HUES48 (cell line): ENCODE data around the gene RAPGEF4.

Source experiments
- H3K27ac ChIP-seq: one replicate; pipeline ENCODE4 v1.7.0; 2013; ENCODE audit warnings: low read depth, low read length, inconsistent platforms
- H3K27me3 ChIP-seq: 2 replicates; pipeline ENCODE4 v1.6.1; 2013; ENCODE audit warnings: mild to moderate bottlenecking, low read length; ENCODE audit not compliant: control insufficient read depth, insufficient read depth
- H3K36me3 ChIP-seq: 2 replicates; pipeline ENCODE4 v1.6.1; 2013; ENCODE audit warnings: low read length; ENCODE audit not compliant: control insufficient read depth, insufficient read depth
- H3K4me1 ChIP-seq: 2 replicates; pipeline ENCODE4 v1.6.1; 2013; ENCODE audit warnings: mild to moderate bottlenecking, low read length; ENCODE audit not compliant: control insufficient read depth, insufficient read depth
- H3K4me3 ChIP-seq: 2 replicates; pipeline ENCODE4 v1.5.1; 2013; ENCODE audit warnings: mild to moderate bottlenecking, low read depth, low read length
- H3K9ac ChIP-seq: 2 replicates; pipeline ENCODE4 v1.6.1; 2013; ENCODE audit warnings: mild to moderate bottlenecking, low read depth, low read length, moderate library complexity
- H3K9me3 ChIP-seq: 2 replicates; pipeline ENCODE4 v1.6.1; 2013; ENCODE audit warnings: low read length; ENCODE audit not compliant: control insufficient read depth, insufficient read depth

Gene RAPGEF4

GRCh38 chr2:172829229-172829628, 93.6 kb downstream of the RAPGEF4 start:
- no peaks in the 10 kb centered on the region for H3K36me3 ChIP-seq
- no peaks in the 10 kb centered on the region for H3K27me3 ChIP-seq
- no peaks in the 10 kb centered on the region for H3K4me1 ChIP-seq
- H3K9me3 ChIP-seq = no peaks in the 10 kb centered on the region
- H3K27ac ChIP-seq = no peak overlapping the region
- H3K9ac ChIP-seq = no peak overlapping the region
- no peak overlapping the region for H3K4me3 ChIP-seq

- H3K27me3 ChIP-seq = no peaks in the 10 kb centered on the region
- H3K4me1 ChIP-seq = no peaks in the 10 kb centered on the region
- no peak overlapping the region for H3K9ac ChIP-seq
- H3K36me3 ChIP-seq = no peaks in the 10 kb centered on the region
- no peak overlapping the region for H3K27ac ChIP-seq
- no peaks in the 10 kb centered on the region for H3K9me3 ChIP-seq
- H3K4me3 ChIP-seq = no peak overlapping the region
Observed at GRCh38 chr2:172830482-172830881, 94.8 kb downstream of the RAPGEF4 start.

- no peak overlapping the region for H3K9ac ChIP-seq
- H3K27me3 ChIP-seq = no peaks in the 10 kb centered on the region
- H3K9me3 ChIP-seq = no peaks in the 10 kb centered on the region
- no peaks in the 10 kb centered on the region for H3K36me3 ChIP-seq
- H3K4me3 ChIP-seq = no peak overlapping the region
- H3K27ac ChIP-seq = no peak overlapping the region
- H3K4me1 ChIP-seq = 0 out of 2 replicates have a peak, but pooled peaks cover 2% of the 10 kb centered on the region
Observed at GRCh38 chr2:172833898-172834297, 98.3 kb downstream of the RAPGEF4 start.

GRCh38 chr2:172834881-172835280, 99.2 kb downstream of the RAPGEF4 start:
- 0 out of 2 replicates have a peak, but pooled peaks cover 2% of the 10 kb centered on the region for H3K4me1 ChIP-seq
- no peaks in the 10 kb centered on the region for H3K27me3 ChIP-seq
- H3K4me3 ChIP-seq = no peak overlapping the region
- H3K27ac ChIP-seq = no peak overlapping the region
- no peak overlapping the region for H3K9ac ChIP-seq
- no peaks in the 10 kb centered on the region for H3K36me3 ChIP-seq
- no peaks in the 10 kb centered on the region for H3K9me3 ChIP-seq

GRCh38 chr2:172836347-172836821, 100.7 kb downstream of the RAPGEF4 start:
- H3K4me1 ChIP-seq = 0 out of 2 replicates have a peak, but pooled peaks cover 2% of the 10 kb centered on the region
- H3K27me3 ChIP-seq = no peaks in the 10 kb centered on the region
- no peak overlapping the region for H3K27ac ChIP-seq

GRCh38 chr2:172836827-172837226, 101.2 kb downstream of the RAPGEF4 start:
- 0 out of 2 replicates have a peak, but pooled peaks cover 2% of the 10 kb centered on the region for H3K4me1 ChIP-seq
- H3K4me3 ChIP-seq = no peak overlapping the region
- H3K27ac ChIP-seq = no peak overlapping the region
- no peak overlapping the region for H3K9ac ChIP-seq
- H3K9me3 ChIP-seq = no peaks in the 10 kb centered on the region
- no peaks in the 10 kb centered on the region for H3K36me3 ChIP-seq
- no peaks in the 10 kb centered on the region for H3K27me3 ChIP-seq

More at GRCh38 chr2:172836347-172836821, 100.7 kb downstream of the RAPGEF4 start:
- Histone ChIP-seq H3K9ac (no peak overlapping the region), H3K9me3 (no peaks in the 10 kb centered on the region), H3K36me3 (no peaks in the 10 kb centered on the region), H3K4me3 (no peak overlapping the region)

- Histone ChIP-seq H3K9me3 (no peaks in the 10 kb centered on the region), H3K36me3 (no peaks in the 10 kb centered on the region), H3K4me1 (0 out of 2 replicates have a peak, but pooled peaks cover 2% of the 10 kb centered on the region), H3K27ac (no peak overlapping the region), H3K9ac (no peak overlapping the region), H3K27me3 (no peaks in the 10 kb centered on the region), H3K4me3 (no peak overlapping the region)
Observed at GRCh38 chr2:172839446-172839845, 103.8 kb downstream of the RAPGEF4 start.

GRCh38 chr2:172842511-172843265, 107.0 kb downstream of the RAPGEF4 start:
- H3K27me3 ChIP-seq = no peaks in the 10 kb centered on the region
- H3K27ac ChIP-seq = no peak overlapping the region
- H3K9me3 ChIP-seq = no peaks in the 10 kb centered on the region
- H3K4me1 ChIP-seq = no peaks in the 10 kb centered on the region
- no peak overlapping the region for H3K4me3 ChIP-seq
- H3K36me3 ChIP-seq = no peaks in the 10 kb centered on the region
- no peak overlapping the region for H3K9ac ChIP-seq

GRCh38 chr2:172843266-172843582, 107.6 kb downstream of the RAPGEF4 start:
- no peak overlapping the region for H3K9ac ChIP-seq
- H3K4me1 ChIP-seq = no peaks in the 10 kb centered on the region
- no peaks in the 10 kb centered on the region for H3K36me3 ChIP-seq
- H3K9me3 ChIP-seq = no peaks in the 10 kb centered on the region
- no peaks in the 10 kb centered on the region for H3K27me3 ChIP-seq
- no peak overlapping the region for H3K4me3 ChIP-seq
- H3K27ac ChIP-seq = no peak overlapping the region

- Histone ChIP-seq H3K27ac (no peak overlapping the region), H3K36me3 (no peaks in the 10 kb centered on the region), H3K4me1 (no peaks in the 10 kb centered on the region), H3K27me3 (no peaks in the 10 kb centered on the region), H3K9ac (no peak overlapping the region), H3K4me3 (no peak overlapping the region), H3K9me3 (no peaks in the 10 kb centered on the region)
Observed at GRCh38 chr2:172843902-172844715, 108.5 kb downstream of the RAPGEF4 start.

GRCh38 chr2:172845028-172845630, 109.5 kb downstream of the RAPGEF4 start:
- H3K4me1 ChIP-seq = no peaks in the 10 kb centered on the region
- no peaks in the 10 kb centered on the region for H3K27me3 ChIP-seq
- no peak overlapping the region for H3K4me3 ChIP-seq
- H3K36me3 ChIP-seq = no peaks in the 10 kb centered on the region
- no peak overlapping the region for H3K27ac ChIP-seq
- no peaks in the 10 kb centered on the region for H3K9me3 ChIP-seq
- no peak overlapping the region for H3K9ac ChIP-seq
